Stimulated activated CD8-positive, alpha-beta memory T cell treated with anti-CD3 and anti-CD28 coated beads, Interleukin-7, amount 100 ng/mL, for 48 hours (primary cell): ENCODE results near the gene COX6B2.
"Not testable (repeated sequence)": the region's sequence is repeated elsewhere in the genome, so short reads cannot be mapped to it uniquely, and the experiment has no call there.

Experiments used
- DNase-seq, 2 donors: peaks; one replicate each; pipeline ENCODE4 v3.0.0-alpha.2; 2020; ENCODE audit warnings: low read depth in 1 of 2; ENCODE audit errors: extremely low read depth in 1 of 2

Gene COX6B2

DNA sequence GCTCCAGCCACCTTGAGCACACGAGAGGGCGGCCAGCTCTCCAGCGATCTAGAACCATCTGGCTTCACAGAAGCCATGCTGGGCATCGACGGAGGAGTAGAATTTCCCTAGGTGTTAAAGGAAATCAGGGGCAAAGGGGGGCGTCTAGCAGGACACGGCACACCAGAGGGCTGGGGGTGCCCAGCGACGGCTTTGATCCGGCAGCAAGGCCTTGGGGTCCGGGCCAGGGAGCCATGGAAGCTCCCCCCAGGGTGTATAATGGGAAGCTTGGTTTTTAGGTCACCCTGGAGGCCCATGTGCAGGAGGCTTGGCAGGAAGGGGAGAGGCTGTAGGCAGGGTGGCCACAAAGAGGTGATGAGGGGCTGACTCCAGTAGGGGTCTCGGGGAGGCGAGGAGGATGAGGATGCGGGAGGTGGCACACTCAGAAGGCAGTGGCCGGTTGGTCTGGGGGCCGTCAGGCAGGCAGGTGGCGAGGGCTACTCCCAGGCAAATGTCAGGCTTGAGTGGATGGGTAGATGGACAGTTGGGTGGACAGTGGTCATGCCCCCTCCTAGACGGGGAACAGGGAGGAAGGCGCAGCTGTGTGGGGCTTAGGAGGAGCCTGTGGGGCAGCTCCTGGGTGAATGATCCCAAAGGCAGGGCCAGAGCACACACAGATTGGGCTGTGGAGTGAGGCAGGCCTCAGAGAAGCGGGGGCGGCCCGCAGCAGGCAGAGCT lies 9.3 kb downstream of the COX6B2 start:
- no peak for DNase-seq

DNA sequence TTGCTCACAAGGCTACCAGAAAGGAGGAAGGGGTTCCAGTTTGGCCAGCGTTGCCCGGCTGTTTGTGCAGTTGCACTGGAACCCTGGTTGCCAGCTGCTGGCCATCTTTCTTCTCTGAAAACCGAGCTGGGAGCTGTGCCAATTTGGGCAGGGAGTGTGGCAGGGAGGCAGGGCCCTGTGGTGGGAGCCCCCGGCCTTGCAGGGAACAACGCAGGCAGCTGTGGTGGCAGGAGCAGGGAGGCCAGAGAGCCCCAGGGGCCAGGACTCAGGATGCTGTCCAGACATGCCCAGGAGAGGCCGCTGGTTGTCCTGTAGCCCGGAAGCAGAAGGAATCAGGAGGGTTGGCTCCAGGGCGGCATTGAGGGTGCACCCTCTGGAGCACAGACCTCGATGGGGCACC lies 10.1 kb downstream of the COX6B2 start:
- DNase-seq = no peak

DNA sequence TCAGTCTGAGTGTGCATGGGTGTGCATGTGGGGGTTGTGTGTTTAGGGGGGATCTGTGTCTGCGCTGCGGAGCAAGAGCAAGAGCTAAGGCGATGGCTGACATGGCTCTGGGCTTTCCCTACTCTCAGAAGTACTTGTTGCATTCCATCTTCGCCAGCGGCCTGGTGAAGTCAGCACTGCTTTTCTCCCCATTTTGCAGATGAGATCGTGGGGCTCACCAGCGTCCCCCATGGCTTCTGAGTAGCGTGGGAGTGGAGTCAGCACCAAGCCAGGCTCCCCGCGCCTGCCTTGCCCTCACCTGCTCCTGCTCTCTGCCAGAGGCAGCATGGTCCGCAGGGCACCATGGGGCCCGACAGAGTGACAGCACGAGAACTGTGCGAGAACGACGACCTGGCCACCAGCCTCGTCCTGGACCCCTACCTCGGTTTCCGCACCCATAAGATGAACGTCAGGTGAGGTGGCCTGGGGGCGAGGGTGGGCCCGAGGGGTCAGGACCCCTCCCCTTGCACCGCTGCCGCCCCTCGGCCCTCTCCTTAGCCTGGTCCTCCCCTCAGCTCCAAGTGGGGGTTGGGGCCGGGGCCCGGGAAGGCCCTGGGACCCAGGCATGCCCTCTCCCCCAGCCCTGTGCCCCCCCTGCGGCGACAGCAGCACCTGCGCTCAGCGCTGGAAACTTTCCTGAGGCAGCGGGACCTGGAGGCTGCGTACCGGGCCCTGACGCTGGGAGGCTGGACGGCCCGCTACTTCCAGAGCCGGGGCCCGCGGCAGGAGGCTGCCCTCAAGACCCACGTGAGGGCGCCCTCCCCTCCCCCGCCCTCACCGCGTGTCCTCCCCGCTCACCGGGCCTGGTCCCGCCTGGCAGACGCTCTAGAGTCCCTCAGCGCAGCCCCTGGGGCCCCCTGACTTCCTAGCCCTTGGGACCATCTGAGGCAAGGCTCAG lies 12.7 kb downstream of the COX6B2 start:
- no peak for DNase-seq

DNA sequence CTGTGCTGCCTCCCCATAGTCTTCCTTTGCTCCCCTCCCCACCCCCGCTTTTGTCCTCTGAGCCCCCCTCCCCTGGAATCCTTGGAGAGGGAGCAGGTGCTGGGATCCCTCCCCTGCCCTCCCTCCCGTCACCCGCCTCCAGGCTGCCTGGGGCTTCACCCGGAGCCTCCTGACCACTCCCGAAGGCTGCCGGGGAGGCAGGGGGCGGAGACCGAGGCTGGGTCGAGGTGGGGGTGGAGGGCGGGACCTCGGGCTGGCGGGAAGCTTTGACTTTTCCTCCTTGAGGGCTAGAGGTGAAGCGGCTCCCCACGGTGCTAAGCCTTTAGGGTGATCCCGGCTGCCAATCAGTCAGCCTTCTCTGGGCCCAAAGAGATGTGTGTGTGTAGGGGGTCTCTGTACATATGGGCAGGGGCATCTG lies 13.3 kb downstream of the COX6B2 start:
- DNase-seq = peak; percentile 50 to 71

DNA sequence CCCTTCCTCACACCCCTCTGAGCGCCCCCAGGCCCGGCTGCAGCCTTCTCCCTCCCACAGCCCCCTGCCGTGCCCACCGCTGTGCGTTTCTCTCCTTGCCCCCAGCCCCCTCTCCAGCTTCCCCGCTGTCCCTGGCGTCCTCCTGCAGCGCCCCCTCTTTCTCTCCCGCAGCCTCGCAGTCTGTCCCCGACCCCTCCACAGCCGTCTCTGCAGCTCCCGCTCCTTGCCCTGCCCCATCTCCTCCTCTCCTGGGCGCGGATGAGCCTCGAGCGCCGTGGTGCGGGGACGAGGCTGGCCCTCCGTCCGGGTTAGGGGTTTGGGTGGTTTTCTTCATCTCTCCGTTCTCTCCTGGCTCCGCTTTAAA lies 13.8 kb downstream of the COX6B2 start:
- no peak for DNase-seq

DNA sequence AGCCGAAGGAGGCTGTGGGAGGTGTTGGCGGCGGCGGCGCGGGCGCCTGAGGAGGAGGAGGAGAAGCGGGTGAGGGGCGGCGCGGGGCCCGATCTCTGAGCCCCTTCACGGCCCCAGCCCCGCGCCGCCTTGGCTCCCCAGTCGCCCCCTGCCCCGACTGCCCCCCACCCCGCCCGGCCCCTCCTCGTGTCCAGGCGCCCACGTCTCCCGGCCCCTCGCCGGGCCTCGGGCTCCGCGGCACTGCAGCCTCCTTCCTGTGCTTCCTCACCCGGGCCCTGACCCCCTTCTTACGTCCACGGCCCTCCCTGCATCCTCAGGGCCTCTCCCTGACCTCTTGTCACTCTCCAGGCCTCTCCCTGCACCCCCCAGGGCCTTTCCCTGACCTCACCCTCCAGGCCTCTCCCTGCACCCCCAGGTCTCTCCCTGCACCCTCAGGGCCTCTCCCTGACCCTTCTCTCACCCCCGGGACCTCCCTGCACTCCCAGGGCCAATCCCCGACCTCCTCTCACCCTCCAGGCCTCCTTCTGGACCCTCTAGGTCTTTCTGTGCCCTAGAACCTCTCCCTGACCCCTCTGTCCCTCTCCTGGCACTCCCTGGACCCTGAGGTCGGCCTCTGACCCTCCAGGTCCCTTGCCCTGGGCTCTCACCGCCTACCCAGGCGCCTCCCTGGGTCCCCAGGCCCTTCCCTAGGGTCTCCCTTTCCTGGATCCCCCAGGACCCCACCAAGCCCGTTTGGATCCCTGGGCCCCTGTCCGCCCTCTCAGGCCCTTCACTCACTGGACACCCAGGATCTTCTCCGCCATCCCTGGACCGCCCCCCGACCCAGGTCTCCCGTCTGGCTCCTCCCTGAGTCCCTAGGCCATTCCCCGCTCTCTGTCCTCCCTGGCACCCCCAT lies 14.4 kb downstream of the COX6B2 start:
- no peak for DNase-seq

DNA sequence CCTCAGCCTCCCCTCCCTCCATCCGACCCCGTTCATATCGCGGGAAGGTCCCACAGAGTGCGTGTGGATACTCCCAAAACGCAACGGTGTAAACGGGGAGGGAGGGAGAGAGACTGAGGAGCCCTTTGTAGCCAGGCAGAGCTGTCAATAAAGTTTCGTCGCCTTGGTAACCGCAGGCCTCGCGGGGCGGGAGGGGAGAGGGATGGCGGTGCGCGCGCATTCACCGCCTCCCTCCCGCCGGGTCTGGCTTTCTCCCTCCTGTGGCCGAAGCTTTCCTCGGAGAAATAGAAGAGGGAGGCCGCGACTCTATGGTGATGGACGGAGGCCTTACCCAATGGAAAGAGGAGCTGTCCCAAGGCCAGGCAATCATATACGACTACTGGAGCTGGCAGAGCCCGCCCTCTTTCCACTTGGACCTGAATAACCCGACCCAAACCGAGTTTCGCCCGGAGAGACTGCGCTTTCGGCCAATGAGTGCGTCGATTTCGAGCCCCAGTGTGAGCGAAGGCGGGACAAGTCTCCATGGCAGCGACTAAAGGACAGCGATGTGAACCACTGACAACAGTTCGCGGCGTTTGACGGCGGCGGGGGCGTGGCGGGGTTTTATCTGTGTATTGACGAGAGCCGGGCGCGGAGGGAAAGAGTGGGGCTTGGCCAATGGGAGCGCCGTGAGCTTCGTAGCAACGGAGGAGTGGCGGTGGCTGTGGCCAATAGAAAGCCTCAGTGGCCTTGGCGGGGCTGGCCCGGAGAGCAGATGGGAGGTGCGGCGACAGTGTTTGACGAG lies 15.2 kb downstream of the COX6B2 start, which contains the start of gene KMT5C:
Gene KMT5C (plus strand): TSS at position 772 of the 784 bp plus-strand sequence. CDS start 2,061 bp downstream, outside the sequence.
- peak; percentile 100 for DNase-seq

DNA sequence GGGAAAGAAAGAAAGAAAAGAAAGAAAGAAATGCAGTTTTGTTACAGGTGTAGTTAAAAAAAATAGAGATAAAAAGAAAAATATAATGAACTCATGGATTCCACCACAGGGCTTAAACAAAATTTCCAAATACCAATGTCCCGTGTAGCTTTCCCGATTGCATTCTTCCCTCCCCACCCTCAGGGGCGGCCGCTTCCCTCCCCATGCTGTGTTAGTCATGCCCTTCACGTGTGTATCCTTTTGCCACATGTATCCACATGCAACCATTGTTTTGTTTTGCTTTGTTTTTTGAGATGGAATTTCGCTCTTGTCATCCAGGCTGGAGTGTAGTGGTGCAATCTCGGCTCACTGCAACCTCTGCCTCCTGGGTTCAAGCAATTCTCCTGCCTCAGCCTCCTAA lies 18.4 kb downstream of the COX6B2 start:
- DNase-seq = no peak

DNA sequence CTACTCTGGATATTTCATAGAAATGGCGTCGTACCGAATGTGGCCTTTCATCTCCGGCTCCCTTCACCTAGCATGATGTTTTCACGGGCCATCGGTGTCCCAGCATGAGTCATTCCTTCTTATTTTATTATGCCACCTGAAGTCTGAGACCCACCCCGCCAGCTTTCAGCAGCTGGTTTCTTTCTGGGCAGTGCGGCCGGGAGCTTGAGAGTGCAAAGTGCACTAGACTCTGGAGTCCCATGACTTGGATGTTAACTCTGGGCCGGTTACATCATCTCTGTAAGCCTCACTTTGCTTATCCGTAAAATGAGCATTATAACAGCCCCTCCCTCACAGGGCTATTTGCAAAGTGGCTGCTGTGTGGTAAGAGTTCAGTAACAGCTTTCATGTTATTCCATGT lies 20.6 kb downstream of the COX6B2 start:
- no peak for DNase-seq

DNA sequence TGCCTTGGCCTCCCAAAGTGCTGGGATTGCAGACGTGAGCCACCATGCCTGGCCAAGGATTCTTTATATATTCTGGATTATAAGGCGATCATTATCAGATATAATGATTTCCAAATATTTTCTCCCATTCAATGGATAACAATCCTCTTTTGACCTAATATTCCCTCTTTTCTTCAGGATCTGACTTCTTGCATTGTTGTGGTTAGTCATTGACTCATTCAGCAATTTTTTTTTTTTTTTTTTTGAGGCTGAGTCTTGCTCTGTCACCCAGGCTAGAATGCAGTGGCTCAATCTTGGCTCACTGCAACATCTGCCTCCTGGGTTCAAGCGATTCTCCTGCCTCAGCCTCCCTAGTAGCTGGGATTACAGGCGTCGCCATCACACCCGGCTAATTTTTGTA lies 24.7 kb downstream of the COX6B2 start:
- DNase-seq = not testable (repeated sequence)

DNA sequence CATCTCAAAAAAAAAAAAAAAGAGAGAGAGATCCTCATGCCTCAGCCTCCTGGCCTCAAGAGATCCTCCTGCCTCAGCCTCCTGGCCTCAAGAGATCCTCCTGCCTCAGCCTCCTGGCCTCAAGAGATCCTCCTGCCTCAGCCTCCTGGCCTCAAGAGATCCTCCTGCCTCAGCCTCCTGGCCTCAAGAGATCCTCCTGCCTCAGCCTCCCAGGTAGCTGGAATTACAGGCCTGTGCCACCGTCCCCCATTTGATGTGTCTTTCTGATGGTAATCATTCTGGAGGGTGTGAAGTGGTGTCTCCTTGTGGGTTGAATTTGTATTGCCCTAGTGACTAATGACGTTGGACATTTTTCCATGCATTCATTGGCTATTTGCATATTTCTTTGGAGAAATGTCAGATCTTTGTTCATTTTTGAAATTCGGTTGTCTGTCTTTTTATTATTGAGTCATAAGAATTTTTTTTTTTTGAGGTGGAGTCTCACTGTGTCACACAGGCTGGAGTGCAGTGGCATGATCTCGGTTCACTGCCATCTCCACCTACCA lies 25.7 kb downstream of the COX6B2 start:
- not testable (repeated sequence) for DNase-seq

DNA sequence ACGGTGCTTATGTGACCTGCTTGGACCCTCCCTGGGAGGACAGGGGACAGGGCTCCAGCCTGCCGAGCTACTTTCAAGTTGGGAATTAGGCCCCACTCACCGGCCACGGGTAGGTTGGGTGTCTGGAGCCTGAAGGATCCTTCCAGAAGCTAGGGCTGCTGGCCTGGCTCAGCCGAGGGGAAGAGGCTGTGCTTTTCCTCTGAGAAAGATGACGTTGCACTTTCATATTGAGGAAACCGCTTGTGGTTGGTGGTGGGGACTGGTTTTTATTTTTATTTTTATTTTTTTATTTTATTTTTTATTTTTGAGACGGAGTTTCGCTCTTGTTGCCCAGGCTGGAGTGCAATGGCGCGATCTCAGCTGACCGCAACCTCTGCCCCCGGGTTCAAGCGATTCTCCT lies 29.3 kb downstream of the COX6B2 start, which contains the start of gene TMEM150B:
Gene TMEM150B (minus strand): TSS at position 170 of the 400 bp plus-strand sequence. CDS start 4,305 bp downstream, outside the sequence.
- no peak for DNase-seq

DNA sequence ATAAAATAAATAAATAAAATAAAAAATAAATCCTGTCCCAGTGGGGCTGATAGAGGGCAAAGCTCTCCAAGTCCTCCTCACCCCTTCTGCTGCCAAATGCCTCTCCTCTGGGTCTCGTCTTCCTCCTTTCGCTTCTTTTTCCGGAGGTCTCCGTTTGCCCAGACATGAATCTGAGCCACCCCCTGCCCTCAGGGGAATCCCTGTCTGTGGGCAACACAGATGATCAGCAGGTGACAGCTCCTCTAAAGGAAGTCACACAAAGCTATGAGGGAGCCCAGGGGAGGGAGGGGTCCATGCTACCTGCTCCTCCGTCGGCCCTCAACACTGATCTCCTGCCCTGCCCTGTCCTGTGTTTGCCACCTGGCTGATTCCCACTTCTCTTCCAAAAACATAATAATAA lies 29.9 kb downstream of the COX6B2 start:
- no peak for DNase-seq

DNA sequence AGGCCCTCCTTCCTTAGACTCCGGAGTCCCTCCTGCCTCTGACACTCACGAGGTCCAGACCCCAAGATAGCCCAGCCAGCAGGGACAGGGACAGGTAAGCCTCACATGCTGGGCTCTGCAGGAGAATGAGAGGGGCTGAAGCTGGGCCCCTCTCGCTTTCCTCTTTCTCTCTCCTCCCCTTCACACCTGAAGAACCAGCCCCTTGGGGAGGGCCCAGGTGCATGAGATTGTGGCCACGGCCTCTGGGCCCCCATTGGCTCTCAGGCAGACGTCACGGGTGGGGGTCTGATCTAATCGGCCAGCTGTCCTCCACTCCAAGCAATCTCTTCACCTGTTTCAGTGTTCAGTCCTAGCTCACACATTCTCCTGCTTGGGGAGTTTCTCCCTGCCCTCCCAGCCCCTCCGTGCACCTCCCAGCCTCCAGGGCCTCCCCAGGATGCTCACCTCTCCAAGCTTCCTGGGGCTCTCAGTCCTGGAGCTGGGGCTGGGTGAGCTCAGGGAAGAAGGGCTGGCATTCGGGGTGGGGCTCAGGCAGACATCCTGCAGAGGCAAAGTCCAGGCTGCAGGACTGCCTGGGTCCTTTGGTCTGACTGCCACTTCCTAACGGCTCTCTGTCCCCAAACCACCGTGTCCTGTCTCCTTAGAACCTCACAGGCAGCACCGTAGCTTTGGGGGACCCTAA lies 32.2 kb downstream of the COX6B2 start:
- no peak for DNase-seq

DNA sequence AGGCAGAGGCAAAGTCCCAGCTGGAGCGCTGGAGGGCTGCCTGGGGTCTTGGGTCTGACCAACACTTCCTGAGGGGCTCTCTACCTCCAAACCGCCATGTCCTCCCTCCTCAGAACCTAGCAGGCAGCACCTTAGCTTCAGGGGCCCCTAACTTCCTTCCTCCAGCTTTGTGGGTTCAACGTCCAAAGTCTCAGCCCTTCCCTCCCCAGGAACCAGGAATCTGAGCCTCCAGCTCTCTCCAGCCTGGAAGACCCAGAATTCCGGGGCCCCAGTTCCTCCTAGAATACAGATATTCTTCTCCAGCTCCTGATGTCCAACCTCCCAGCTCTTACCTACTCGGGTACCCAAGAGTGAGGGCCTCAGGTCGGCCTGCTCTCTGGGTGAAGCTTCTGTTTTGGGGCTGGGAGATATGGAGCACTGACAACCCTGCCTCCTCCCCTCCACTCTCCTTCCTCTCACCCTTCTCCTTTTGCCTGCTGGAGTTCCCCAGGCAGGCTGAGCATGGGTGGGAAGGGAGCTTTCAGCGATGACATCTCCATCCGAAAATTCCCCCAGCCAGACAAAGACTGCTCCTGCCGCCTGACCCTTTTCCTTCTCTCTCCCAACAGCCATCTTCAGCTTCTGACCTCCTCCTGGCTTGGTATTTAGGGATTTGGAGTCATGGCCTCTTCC lies 32.9 kb downstream of the COX6B2 start:
- DNase-seq = no peak

DNA sequence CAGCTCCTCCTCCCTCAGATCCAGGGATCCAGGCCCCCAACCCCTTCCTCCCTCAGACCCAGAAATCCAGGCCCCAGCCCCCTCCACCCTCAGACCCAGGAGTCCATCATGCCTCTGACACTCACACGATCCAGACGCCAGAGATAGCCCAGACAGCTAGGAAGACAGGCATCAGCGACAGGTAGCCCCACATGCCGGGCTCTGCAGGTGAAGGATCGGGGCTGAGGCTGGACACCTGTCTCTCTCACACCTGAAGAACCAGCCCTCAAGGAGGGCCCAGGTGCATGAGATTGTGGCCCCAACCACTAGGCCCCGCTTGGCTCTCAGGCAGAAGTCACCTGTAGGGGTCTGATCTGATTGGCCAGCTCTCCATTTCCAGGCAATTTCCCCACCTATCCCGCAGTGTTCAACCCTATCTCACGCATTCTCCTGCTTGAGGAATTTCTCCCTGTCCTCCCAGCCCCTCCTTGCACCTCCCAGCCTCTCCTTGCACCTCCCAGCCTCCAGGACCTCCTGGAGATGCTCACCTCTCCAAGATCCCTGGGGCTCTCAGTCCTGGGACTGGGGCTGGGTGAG lies 33.6 kb downstream of the COX6B2 start:
- no peak for DNase-seq

DNA sequence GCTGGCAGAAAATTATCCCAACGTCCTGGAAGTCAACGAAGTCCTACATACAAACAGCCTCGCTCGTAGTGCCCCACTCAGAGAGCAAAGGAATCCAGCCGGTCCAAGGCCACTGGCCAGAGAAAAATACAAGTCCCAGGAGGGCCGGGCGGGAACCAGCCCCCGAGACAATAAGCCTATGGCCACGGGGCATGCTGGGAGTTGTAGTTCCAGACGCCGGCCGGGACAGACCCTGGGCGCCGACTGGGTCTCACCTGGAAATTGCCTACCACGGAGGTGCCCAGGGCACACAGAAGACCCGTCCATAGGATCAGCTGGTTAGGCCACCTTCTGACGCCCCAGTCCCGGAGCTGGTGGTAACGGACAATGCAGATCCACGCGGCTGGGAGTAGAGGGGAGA lies 34.7 kb downstream of the COX6B2 start:
- DNase-seq = no peak

DNA sequence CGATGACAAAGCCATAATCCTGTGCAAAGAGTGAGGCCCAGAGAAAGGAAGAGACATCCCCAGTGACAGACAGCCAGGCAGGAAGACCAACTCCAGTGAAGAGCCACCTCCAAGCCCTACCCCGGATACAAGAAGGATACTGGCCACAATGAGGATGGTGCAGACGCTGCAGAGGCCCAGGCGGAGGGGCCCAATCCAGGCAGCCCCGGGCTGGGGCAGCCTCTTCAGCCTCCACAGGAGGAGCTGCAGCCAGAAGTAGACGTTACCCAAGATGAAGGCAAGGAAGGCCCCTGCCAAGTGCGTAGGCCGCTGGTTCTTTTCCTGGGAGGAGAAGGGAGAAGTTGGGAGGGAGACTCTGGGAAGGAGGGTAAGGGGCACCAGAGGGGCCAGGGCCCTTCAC lies 37.9 kb downstream of the COX6B2 start:
- DNase-seq = no peak
